PC-3 (cell line): Measurements from ENCODE around the gene LMAN2L.

Source experiments
- EZH2 ChIP-seq: fragments of 300-600 bp; sonication (generic); IDR thresholded peaks from one replicate; pipeline ENCODE4 v1.6.1; 2017; ENCODE audit warnings: antibody characterized with exemption, mild to moderate bottlenecking, low read length; ENCODE audit not compliant: unreplicated experiment
- EZH2phosphoT487 ChIP-seq: fragments of 300-600 bp; sonication (generic); IDR thresholded peaks from 2 replicates; pipeline ENCODE4 v1.6.1; 2018; ENCODE audit warnings: mild to moderate bottlenecking, antibody characterized with exemption, low read length, borderline replicate concordance
- TF ChIP-seq, protein P1 (sequence below): fragments of 300-600 bp; sonication (generic); conservative IDR thresholded peaks from 2 replicates; pipeline ENCODE4 v1.5.1; 2017; ENCODE audit warnings: antibody characterized with exemption, low read depth, mild to moderate bottlenecking, low read length

DNA sequence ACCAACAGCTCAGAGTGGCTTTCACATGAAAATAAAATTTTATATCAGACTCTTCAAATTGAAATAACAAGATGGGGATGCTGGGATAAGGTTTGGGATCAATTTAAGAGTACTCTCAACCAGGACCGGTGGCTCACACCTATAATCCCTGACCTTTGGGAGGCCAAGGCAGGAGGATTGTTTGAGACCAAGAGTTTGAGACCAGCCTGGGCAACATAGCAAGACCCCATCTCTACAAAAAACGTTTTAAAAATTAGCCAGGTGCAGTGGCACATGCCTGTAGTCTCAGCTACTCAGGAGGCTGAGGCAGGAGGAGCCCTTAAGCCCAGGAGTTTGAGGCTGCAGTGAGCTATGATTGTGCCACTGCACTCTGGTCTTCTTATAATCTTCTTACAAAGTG lies 2.6 kb downstream of the LMAN2L start:
- TF ChIP-seq EZH2phosphoT487 (no peak), EZH2 (no peak)
- TF ChIP-seq, protein P1, sequence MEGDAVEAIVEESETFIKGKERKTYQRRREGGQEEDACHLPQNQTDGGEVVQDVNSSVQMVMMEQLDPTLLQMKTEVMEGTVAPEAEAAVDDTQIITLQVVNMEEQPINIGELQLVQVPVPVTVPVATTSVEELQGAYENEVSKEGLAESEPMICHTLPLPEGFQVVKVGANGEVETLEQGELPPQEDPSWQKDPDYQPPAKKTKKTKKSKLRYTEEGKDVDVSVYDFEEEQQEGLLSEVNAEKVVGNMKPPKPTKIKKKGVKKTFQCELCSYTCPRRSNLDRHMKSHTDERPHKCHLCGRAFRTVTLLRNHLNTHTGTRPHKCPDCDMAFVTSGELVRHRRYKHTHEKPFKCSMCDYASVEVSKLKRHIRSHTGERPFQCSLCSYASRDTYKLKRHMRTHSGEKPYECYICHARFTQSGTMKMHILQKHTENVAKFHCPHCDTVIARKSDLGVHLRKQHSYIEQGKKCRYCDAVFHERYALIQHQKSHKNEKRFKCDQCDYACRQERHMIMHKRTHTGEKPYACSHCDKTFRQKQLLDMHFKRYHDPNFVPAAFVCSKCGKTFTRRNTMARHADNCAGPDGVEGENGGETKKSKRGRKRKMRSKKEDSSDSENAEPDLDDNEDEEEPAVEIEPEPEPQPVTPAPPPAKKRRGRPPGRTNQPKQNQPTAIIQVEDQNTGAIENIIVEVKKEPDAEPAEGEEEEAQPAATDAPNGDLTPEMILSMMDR = no peak
